ENCODE measurements around the gene MAP4K4. TPM values are rescaled to one million over a fixed set of nuclear protein-coding genes. Genes with fewer than 3 reads are reported as not detected.

MAP4K4 gene
- polyA plus RNA-seq, 1 donor (not counting 4 experiments of a cell fraction or from before 2014, with no cell fraction given), result 84.1 TPM

- Histone ChIP-seq H2AFZ (ENCODE audit: control insufficient read depth, low read length) (no peak overlapping the region), H3K27ac (ENCODE audit: control insufficient read depth, insufficient read depth, low read length) (no peak overlapping the region), H3K9ac (ENCODE audit: control insufficient read depth, extremely low read depth, insufficient read depth, low read length) (no peak overlapping the region), H3K9me3 (ENCODE audit: control insufficient read depth, low read depth, low read length) (no peaks in the 10 kb centered on the region), H3K27me3 (ENCODE audit: control insufficient read depth, extremely low read depth, insufficient read depth, low read length) (no peaks in the 10 kb centered on the region), H3K4me2 (ENCODE audit: control insufficient read depth, extremely low read depth, insufficient read depth, low read depth, low read length) (no peak overlapping the region), H3K4me1 (ENCODE audit: control insufficient read depth, extremely low read depth, insufficient read depth, low read length) (peaks cover 48% of the 10 kb centered on the region), H3K9me1 (ENCODE audit: control insufficient read depth, extremely low read depth, insufficient read depth, low read length) (peaks cover 3% of the 10 kb centered on the region), H3K4me3 (ENCODE audit: control insufficient read depth in 2 of 3, extremely low read depth in 1 of 3, insufficient read depth in 2 of 3, low read depth in 1 of 3, low read length in 3 of 3) (no peak overlapping the region), H3K36me3 (ENCODE audit: control insufficient read depth in 2 of 2, extremely low read depth in 1 of 2, insufficient read depth in 2 of 2, low read length in 2 of 2) (peaks cover 0 to 2% of the 10 kb centered on the region in 2 experiments), H3K79me2 (ENCODE audit: control insufficient read depth, insufficient read depth, low read length) (peaks cover 80% of the 10 kb centered on the region), H4K20me1 (ENCODE audit: control insufficient read depth, extremely low read depth, insufficient read depth, low read length) (no peaks in the 10 kb centered on the region)
- no peak for DNase-seq (ENCODE audit: low read depth, low spot score)
- no peak for FAIRE-seq
- TF ChIP-seq CTCF (optimal IDR thresholded peaks at IDR 0.05 in 1 of 3, IDR thresholded peaks at IDR 0.05 in 1 of 3, conservative IDR thresholded peaks at IDR 0.05 in 1 of 3; ENCODE audit: extremely low read depth in 1 of 3, insufficient read depth in 2 of 3, low read length in 3 of 3) (no peak), EZH2 (IDR thresholded peaks at IDR 0.05; ENCODE audit: low read length) (no peak)
- dilution Hi-C loops (cut with MboI; ENCODE audit: extremely low pct_ligation_motif_present, low sequenced_read_pairs), result no loop called here
Measured at GRCh38 chr2:101801496-101801895, 104.0 kb downstream of the MAP4K4 start.

GRCh38 chr2:101802329-101802728, 104.8 kb downstream of the MAP4K4 start:
- peak overlapping the region; percentile 50 for H3K27ac ChIP-seq (ENCODE audit: control insufficient read depth, insufficient read depth, low read length)
- H2AFZ ChIP-seq (ENCODE audit: control insufficient read depth, low read length), result no peak overlapping the region
- no peaks in the 10 kb centered on the region for H3K9me3 ChIP-seq (ENCODE audit: control insufficient read depth, low read depth, low read length)
- no peaks in the 10 kb centered on the region for H4K20me1 ChIP-seq (ENCODE audit: control insufficient read depth, extremely low read depth, insufficient read depth, low read length)
- H3K4me2 ChIP-seq (ENCODE audit: control insufficient read depth, extremely low read depth, insufficient read depth, low read depth, low read length), result peak overlapping the region; percentile 2
- no peak overlapping the region for H3K4me3 ChIP-seq (ENCODE audit: control insufficient read depth in 2 of 3, extremely low read depth in 1 of 3, insufficient read depth in 2 of 3, low read depth in 1 of 3, low read length in 3 of 3)
- peaks cover 3% of the 10 kb centered on the region for H3K9me1 ChIP-seq (ENCODE audit: control insufficient read depth, extremely low read depth, insufficient read depth, low read length)
- H3K9ac ChIP-seq (ENCODE audit: control insufficient read depth, extremely low read depth, insufficient read depth, low read length), result no peak overlapping the region
- peak; percentile 41 for FAIRE-seq
- TF ChIP-seq EZH2 (IDR thresholded peaks at IDR 0.05; ENCODE audit: low read length), result no peak
- no peak for TF ChIP-seq CTCF (optimal IDR thresholded peaks at IDR 0.05 in 1 of 3, IDR thresholded peaks at IDR 0.05 in 1 of 3, conservative IDR thresholded peaks at IDR 0.05 in 1 of 3; ENCODE audit: extremely low read depth in 1 of 3, insufficient read depth in 2 of 3, low read length in 3 of 3)
- DNase-seq (ENCODE audit: low read depth, low spot score), result no peak
- H3K79me2 ChIP-seq (ENCODE audit: control insufficient read depth, insufficient read depth, low read length), result peaks cover 79% of the 10 kb centered on the region
- dilution Hi-C loops (cut with MboI; ENCODE audit: extremely low pct_ligation_motif_present, low sequenced_read_pairs), result no loop called here
- H3K36me3 ChIP-seq (ENCODE audit: control insufficient read depth in 2 of 2, extremely low read depth in 1 of 2, insufficient read depth in 2 of 2, low read length in 2 of 2), result peaks cover 0 to 2% of the 10 kb centered on the region in 2 experiments
- no peaks in the 10 kb centered on the region for H3K27me3 ChIP-seq (ENCODE audit: control insufficient read depth, extremely low read depth, insufficient read depth, low read length)
- peaks cover 56% of the 10 kb centered on the region for H3K4me1 ChIP-seq (ENCODE audit: control insufficient read depth, extremely low read depth, insufficient read depth, low read length)
